Bronchial epithelial cell (primary cell): ENCODE measurements around the gene DNAJC27. TPM values are rescaled to one million over a fixed set of nuclear protein-coding genes. Genes with fewer than 3 reads are reported as not detected.
A peak's percentile ranks its signal among the peaks of the same experiment; 100 is the strongest.
"Not testable (repeated sequence)": the region's sequence is repeated elsewhere in the genome, so short reads cannot be mapped to it uniquely, and the experiment has no call there.

Experiments used
- DNase-seq: peaks from one replicate; pipeline ENCODE4 v3.0.0-alpha.2; 2010; ENCODE audit warnings: low read depth
- FAIRE-seq: peaks from 2 replicates; lab custom pipeline; 2011; peaks lifted over from hg19 to GRCh38; lab: Jason Lieb, UNC
- H3K27me3 ChIP-seq: 2 replicates; pipeline ENCODE4 v1.5.1; 2011; ENCODE audit warnings: low read length; ENCODE audit not compliant: control insufficient read depth, insufficient read depth
- H3K36me3 ChIP-seq: 2 replicates; pipeline ENCODE4 v1.5.1; 2011; ENCODE audit warnings: low read length; ENCODE audit not compliant: control insufficient read depth, insufficient read depth
- H3K4me3 ChIP-seq: 2 replicates; pipeline ENCODE4 v1.5.1; 2011; ENCODE audit warnings: mild to moderate bottlenecking, low read depth, low read length, control low read depth
- CTCF ChIP-seq: IDR thresholded peaks from 2 replicates; pipeline ENCODE4 v1.5.1; 2011; ENCODE audit warnings: mild to moderate bottlenecking, moderate library complexity, low read length, control low read depth, inconsistent platforms; ENCODE audit not compliant: insufficient read depth, severe bottlenecking
- total RNA-seq: library from RNA; depleted of rRNA; stranded (reverse); fragments of >200 nt; gene quantifications from 2 replicates; pipeline ENCODE4 v1.2.1, GENCODE V29; 2014

Gene DNAJC27
- total RNA-seq, 1 donor from 2014 or later, result 5.3 TPM

- no peak for TF ChIP-seq CTCF
- DNase-seq (no peak), FAIRE-seq (no peak)
- Histone ChIP-seq H3K4me3 (no peak overlapping the region), H3K27me3 (peaks cover 4% of the 10 kb centered on the region), H3K36me3 (no peaks in the 10 kb centered on the region)
Observed at GRCh38 chr2:25001325-25001637, 29.5 kb upstream of the DNAJC27 start.

GRCh38 chr2:25000503-25001324 is 29.0 kb upstream of the DNAJC27 start:
- Histone ChIP-seq H3K27me3 (peaks cover 4% of the 10 kb centered on the region), H3K36me3 (no peaks in the 10 kb centered on the region), H3K4me3 (no peak overlapping the region)
- DNase-seq (peak; percentile 42), FAIRE-seq (no peak)
- no peak for TF ChIP-seq CTCF

GRCh38 chr2:25000036-25000435 is 28.3 kb upstream of the DNAJC27 start:
- DNase-seq (no peak), FAIRE-seq (no peak)
- no peak for TF ChIP-seq CTCF
- Histone ChIP-seq H3K36me3 (no peaks in the 10 kb centered on the region), H3K27me3 (peaks cover 4% of the 10 kb centered on the region), H3K4me3 (no peak overlapping the region)

GRCh38 chr2:24999097-24999496 is 27.3 kb upstream of the DNAJC27 start:
- not testable (repeated sequence) for DNase-seq, FAIRE-seq, H3K36me3 ChIP-seq, H3K27me3 ChIP-seq, H3K4me3 ChIP-seq

- H3K36me3 ChIP-seq, result no peaks in the 10 kb centered on the region
- no peak overlapping the region for H3K4me3 ChIP-seq
- TF ChIP-seq CTCF, result no peak
- FAIRE-seq, result no peak
- H3K27me3 ChIP-seq, result peaks cover 3% of the 10 kb centered on the region
- no peak for DNase-seq
Observed at GRCh38 chr2:24994146-24994724, 22.5 kb upstream of the DNAJC27 start.

- Histone ChIP-seq H3K27me3 (peaks cover 3% of the 10 kb centered on the region), H3K4me3 (no peak overlapping the region), H3K36me3 (no peaks in the 10 kb centered on the region)
- FAIRE-seq (no peak), DNase-seq (no peak)
- no peak for TF ChIP-seq CTCF
Observed at GRCh38 chr2:24993406-24994145, 21.8 kb upstream of the DNAJC27 start.
